ENCODE results near the gene FAM50B. TPM values are rescaled to one million over a fixed set of nuclear protein-coding genes. Genes with fewer than 3 reads are reported as not detected.
A peak's percentile ranks its signal among the peaks of the same experiment; 100 is the strongest.

The FAM50B gene
- total and polyA plus RNA-seq, 2 of the 13 experiments (the other 11 are each of a cell fraction or from before 2014, with no cell fraction given), result 0.05 TPM; not detected in 1

DNA sequence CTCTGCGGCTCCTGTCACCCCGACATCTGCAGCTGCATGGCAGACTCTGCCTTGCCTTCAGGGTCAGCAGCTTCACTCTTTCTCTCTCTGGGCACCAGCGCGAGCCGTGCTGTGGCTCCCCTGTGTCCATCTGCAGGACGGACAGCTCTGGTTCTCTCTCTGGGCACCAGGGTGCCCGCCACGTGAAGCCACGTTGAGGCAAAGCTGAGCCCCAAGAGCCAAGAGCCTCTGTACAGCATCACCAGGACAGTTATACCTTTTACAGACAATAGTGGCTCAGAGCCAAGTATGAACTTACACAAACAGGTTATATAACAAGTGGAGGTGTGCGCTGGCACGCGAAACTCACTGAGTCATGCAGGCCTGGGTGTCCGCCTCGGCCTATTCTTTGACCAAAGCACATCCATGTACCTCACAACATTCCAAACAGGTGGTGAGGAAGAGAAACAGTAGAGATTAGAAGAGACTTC is 50.8 kb downstream of the FAM50B start (continued):
- TF ChIP-seq SAP130 (CRISPR knock-in tag; IDR thresholded peaks at IDR 0.05; ENCODE audit: low read depth), result peak; percentile 41; the same call in 1 of the 2 replicates
- peak; percentile 40 for TF ChIP-seq TEAD3 (CRISPR knock-in tag; optimal IDR thresholded peaks at IDR 0.05; ENCODE audit: borderline replicate concordance)
- 0 out of 2 replicates have a peak, but pooled peaks have one; percentile 25 for TF ChIP-seq ZSCAN9 (CRISPR knock-in tag; IDR thresholded peaks at IDR 0.05; ENCODE audit: borderline replicate concordance)
- TF ChIP-seq, protein P1, sequence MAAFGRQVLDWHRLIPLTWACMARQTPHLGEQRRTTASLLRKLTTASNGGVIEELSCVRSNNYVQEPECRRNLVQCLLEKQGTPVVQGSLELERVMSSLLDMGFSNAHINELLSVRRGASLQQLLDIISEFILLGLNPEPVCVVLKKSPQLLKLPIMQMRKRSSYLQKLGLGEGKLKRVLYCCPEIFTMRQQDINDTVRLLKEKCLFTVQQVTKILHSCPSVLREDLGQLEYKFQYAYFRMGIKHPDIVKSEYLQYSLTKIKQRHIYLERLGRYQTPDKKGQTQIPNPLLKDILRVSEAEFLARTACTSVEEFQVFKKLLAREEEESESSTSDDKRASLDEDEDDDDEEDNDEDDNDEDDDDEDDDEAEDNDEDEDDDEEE (CRISPR knock-in tag; IDR thresholded peaks at IDR 0.05), result 0 out of 2 replicates have a peak, but pooled peaks have one; percentile 52
- peak; percentile 27; the same call in 1 of the 2 replicates for TF ChIP-seq THAP11 (CRISPR knock-in tag; IDR thresholded peaks at IDR 0.05)
- TF ChIP-seq RFXANK (CRISPR knock-in tag; IDR thresholded peaks at IDR 0.05), result no peak
- TF ChIP-seq POGZ (CRISPR knock-in tag; IDR thresholded peaks at IDR 0.05), result peak; percentile 57; the same call in 1 of the 2 replicates
- TF ChIP-seq, protein P2, sequence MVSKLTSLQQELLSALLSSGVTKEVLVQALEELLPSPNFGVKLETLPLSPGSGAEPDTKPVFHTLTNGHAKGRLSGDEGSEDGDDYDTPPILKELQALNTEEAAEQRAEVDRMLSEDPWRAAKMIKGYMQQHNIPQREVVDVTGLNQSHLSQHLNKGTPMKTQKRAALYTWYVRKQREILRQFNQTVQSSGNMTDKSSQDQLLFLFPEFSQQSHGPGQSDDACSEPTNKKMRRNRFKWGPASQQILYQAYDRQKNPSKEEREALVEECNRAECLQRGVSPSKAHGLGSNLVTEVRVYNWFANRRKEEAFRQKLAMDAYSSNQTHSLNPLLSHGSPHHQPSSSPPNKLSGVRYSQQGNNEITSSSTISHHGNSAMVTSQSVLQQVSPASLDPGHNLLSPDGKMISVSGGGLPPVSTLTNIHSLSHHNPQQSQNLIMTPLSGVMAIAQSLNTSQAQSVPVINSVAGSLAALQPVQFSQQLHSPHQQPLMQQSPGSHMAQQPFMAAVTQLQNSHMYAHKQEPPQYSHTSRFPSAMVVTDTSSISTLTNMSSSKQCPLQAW (CRISPR knock-in tag; IDR thresholded peaks at IDR 0.05), result peak; percentile 54; the same call in 1 of the 2 replicates

Other genes starting within 250 kb of the FAM50B start
- 28.6 and 32.4 TPM in 2 replicates for gene PXDC1, start 97.7 kb upstream of the FAM50B start, total RNA-seq (2016; rRNA removed; fragmentation: Illumina TruSeq; extraction: Trizol)
- gene PXDC1, start 97.7 kb upstream of the FAM50B start, polyA plus RNA-seq (2011; rRNA removed), result 34.7 and 36.2 TPM in 2 replicates
- not detected in 2 replicates for gene FAM217A, start 229.8 kb downstream of the FAM50B start, total RNA-seq (2016; rRNA removed; fragmentation: Illumina TruSeq; extraction: Trizol)
- gene FAM217A, start 229.8 kb downstream of the FAM50B start, polyA plus RNA-seq (2011; rRNA removed), result not detected in 2 replicates

Measured in HepG2 (cell line).